H1 (cell line): ENCODE measurements around the gene SEC16A. TPM values are rescaled to one million over a fixed set of nuclear protein-coding genes. Genes with fewer than 3 reads are reported as not detected.

ENCODE experiments used
- CHD7 ChIP-seq: fragments of 300-600 bp; sonication (generic); IDR thresholded peaks from 2 replicates; pipeline ENCODE4 v1.7.1; 2012; ENCODE audit warnings: low read length, moderate library complexity, mild to moderate bottlenecking, inconsistent platforms; ENCODE audit not compliant: insufficient replicate concordance
- CTCF ChIP-seq, 3 experiments: IDR thresholded peaks; 1 replicate in 2 of 3; 2 replicates in 1 of 3; pipeline versions ENCODE4 v1.5.1 to v1.6.1; 2011; ENCODE audit warnings: low read length in 3 of 3, mild to moderate bottlenecking in 3 of 3, inconsistent platforms in 2 of 3, low read depth in 1 of 3, moderate library complexity in 1 of 3; ENCODE audit not compliant: insufficient read depth in 1 of 3; ENCODE audit errors: control extremely low read depth in 1 of 3
- HDAC6 ChIP-seq: IDR thresholded peaks from one replicate; pipeline ENCODE4 v1.7.1; 2012; ENCODE audit warnings: low read depth, mild to moderate bottlenecking, inconsistent platforms, low read length, moderate library complexity
- JUND ChIP-seq: IDR thresholded peaks from 2 replicates; pipeline ENCODE4 v1.6.1; 2011; ENCODE audit warnings: mild to moderate bottlenecking, improper control_type of control experiment, low read length
- POLR2A ChIP-seq, 2 experiments: IDR thresholded peaks; 1 replicate in 1 of 2; 2 replicates in 1 of 2; pipeline ENCODE4 v1.6.1; 2011; ENCODE audit warnings: low read depth in 2 of 2, low read length in 2 of 2, mild to moderate bottlenecking in 2 of 2; ENCODE audit errors: control extremely low read depth in 1 of 2
- RXRA ChIP-seq: IDR thresholded peaks from 2 replicates; pipeline ENCODE4 v1.6.1; 2011; ENCODE audit warnings: low read depth, mild to moderate bottlenecking, low read length, moderate library complexity; ENCODE audit not compliant: insufficient read depth
- SIRT6 ChIP-seq: IDR thresholded peaks from one replicate; pipeline ENCODE4 v1.7.1; 2012; ENCODE audit warnings: low read length, inconsistent platforms
- SP2 ChIP-seq: IDR thresholded peaks from 2 replicates; pipeline ENCODE4 v1.6.1; 2012; ENCODE audit warnings: mild to moderate bottlenecking, low read length, inconsistent platforms
- TAF1 ChIP-seq: IDR thresholded peaks from 2 replicates; pipeline ENCODE4 v1.6.1; 2011; ENCODE audit warnings: mild to moderate bottlenecking, low read depth, low read length
- polyA plus RNA-seq, 7 experiments: library from polyadenylated mRNA; depleted of rRNA in 3 of 7; stranded (reverse) in 5 of 7; unstranded in 2 of 7; fragments of >200 nt in 5 of 7; fragments of 200-250 nt in 2 of 7; gene quantifications; 1 replicate in 5 of 7; 2 replicates in 1 of 7; 4 replicates in 1 of 7; pipeline versions ENCODE4 v1.2.1 to v1.2.3, GENCODE V29; 2011 to 2013; ENCODE audit warnings: missing spikeins in 2 of 7, mixed read lengths in 2 of 7
- total RNA-seq: library from RNA; stranded (reverse); fragmentation: NEBNext Ultra II Directional; extraction: Animal tissue kit (Norgen Biotek cat#: 25700); gene quantifications from 2 replicates; pipeline ENCODE4 v1.2.1, GENCODE V29; 2021

The SEC16A gene
- total and polyA plus RNA-seq, 2 of the 8 experiments (the other 6 are each of a cell fraction or from before 2014, with no cell fraction given): 21.6 to 49.0 TPM

DNA sequence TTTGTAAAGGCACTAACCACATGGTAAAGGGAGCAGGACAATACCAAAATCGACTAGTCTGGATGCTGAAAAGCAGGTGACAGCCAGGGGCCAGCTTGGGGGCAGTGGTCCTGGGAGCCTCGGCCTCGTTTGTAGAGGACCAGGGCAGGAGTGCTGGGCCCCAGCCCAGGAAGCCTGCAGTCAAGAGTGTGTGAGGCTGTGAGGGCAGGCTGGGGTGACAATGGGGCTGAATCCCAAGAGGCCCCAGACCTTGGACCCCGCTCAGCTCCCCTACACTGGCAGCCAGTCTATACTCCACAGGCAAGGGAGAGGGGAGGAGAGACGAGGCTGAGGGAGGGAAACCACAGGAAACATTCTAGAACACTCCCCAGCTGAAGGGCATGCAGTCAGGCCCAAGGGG is 40.6 kb downstream of the SEC16A start (continued):
- TF ChIP-seq CHD7 (no peak), TAF1 (no peak), POLR2A (IDR thresholded peaks at IDR 0.05; ENCODE audit: control extremely low read depth in 1 of 2, low read depth in 2 of 2, low read length in 2 of 2) (no peak), HDAC6 (no peak), SP2 (no peak), RXRA (no peak), JUND (no peak), CTCF (IDR thresholded peaks at IDR 0.05; ENCODE audit: control extremely low read depth in 1 of 3, insufficient read depth in 1 of 3, low read depth in 1 of 3, low read length in 3 of 3) (no peak), SIRT6 (no peak)
